NCI-H1694 (cell line): ENCODE measurements around the gene PKD1.
"Not testable (repeated sequence)": the region's sequence is repeated elsewhere in the genome, so short reads cannot be mapped to it uniquely, and the experiment has no call there.

ENCODE experiments used
- DNase-seq: peaks from one replicate; lab custom pipeline; 2025; lab: John Stamatoyannopoulos, UW

The PKD1 gene

DNA sequence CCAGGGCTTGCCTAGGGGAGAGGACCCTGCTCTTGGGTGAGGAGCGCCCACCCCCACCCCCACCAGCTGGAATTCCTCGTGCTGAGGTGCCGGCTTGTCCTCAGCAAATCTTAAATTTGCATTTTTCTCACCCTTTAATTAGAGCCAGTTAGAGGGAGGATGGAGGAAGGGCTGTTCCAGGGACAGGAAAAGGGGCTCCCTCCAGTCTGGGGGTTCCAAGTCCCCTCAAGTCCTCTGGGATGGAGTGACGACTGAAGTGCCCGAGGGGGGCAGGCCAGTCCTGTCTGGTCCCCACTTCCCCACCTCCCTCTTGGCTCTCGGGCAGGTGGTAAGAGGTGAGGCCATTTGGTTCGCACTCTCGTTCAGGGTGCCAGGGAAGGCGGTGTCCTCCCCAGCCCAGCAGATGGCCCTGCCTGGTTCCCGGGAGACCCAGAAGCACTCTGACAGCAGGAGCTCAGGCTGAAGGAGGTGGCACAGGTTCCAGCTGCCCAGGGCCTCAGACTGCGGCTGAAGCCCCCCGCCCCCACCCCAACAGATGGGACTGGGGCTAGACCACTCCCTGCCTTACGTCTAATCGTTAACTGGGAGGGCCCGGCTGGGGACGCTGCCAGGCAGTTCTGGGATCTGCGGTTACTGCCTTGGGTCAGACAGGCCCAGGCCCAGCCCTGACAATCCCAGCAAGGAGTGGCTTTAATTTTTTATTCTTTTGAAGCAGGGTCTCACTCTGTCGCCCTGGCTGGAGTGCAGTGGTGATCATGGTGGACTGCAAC, 14.9 kb upstream of the PKD1 start:
- peak; percentile 89 for DNase-seq

DNA sequence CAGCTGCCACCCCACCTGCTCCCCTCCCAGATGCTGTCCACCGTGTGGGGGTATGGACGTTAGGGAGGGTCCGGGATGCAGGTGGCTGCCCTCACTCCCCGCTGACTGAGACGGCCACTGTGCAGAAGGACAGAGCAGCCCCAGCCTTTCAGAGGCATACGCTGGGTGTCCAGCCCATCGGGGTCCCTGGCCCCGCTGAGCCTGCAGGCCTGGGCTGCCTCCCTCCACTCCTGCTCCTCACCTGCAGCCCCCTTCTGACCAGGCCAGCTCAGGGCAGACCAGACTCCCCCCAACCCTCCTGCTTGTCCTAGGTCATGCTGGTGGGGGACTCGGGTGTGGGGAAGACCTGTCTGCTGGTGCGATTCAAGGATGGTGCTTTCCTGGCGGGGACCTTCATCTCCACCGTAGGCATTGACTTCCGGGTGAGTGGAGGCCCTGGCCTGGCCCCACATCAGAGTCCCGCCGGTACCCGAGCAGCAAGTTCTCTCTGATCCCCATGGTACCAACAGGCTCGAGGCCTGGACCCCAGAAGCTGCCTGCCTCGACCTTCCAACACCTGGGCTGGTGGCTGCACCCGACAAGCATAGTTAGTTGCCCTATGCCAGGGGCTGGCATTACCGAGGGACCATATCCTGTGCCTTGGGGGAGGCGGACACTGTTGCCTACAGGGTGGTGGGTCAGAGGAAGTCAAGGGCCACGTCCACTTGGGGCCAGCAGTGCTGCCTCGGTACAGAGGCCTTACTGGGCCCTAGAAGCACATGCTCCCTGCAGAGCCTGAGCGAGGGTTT, 14.1 kb upstream of the PKD1 start:
- DNase-seq, result no peak

DNA sequence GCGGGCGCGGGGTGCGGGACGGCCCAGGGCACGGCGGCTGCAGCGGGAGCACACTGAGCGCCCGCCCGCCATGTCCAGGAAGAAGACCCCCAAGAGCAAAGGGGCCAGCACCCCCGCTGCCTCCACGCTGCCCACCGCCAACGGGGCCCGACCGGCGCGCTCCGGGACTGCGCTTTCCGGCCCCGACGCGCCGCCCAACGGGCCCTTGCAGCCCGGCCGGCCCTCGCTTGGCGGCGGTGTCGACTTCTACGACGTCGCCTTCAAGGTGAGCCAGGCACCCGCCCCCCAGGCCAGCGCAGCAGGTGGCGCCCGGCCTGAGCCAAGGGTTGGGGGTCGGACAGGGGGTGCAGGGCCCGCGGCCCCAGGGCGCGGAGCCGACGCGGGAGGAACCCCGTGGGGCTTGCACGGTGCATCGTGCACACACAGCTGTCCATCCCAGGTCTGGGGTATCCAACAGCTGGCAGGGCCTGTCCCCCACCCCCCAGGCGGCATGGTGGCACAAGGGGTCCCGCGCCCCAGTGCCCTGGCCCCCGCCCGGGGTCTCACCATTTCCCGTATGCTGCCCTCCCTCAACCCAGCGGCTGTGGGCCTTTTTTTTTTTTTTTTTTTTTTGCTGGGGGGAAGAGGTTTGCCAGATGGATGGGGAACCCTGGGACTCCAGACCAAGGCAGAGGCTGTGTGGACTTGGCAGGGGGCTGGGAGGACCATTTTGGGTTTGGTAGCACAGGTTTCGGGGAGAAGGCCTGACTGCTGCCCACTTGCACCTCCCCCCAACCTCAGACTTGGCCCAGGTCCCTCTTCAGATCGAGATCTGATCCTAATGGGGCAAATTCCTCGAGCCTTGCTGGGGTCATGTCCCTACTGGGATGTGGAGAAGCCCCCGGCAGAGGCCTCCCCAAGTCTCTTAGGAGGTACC, 13.3 kb upstream of the PKD1 start:
- DNase-seq, result no peak

DNA sequence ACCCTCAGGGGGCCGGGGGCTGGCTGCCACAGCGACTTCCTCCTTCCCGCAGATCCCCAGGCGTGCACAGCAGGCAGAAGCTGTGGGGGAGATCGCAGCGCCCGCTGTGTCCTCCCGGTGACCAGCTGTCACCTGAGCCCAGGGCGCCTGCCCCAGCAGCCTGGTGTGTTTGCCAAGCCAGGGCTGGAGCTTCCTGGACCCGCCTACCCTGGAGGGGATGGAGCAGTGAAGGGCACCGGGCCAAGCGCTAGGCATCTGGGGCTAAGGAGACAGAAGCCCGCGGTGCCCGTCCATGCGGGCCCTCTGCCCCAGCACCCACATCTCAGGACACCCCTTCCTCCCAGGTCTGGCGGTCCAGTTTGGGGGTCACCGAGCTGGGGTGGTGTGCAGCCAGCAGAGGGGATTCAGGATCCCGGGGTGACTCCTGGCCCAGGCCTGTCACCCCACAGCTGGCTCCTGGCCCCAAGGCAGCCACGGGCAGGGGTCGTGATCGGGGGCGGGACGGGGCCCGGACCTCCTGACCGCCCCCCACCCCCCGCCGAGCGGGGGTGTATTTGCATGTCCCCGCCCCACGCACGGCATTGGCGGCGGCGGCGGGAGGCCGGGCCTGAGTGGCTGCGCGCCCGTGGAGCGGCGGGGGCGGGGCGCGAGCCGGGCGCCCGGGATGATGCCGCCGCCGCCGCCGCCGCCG, 12.4 kb upstream of the PKD1 start, which contains the start of gene RAB26:
RAB26 (plus strand) TSS at position 645 of the 691 bp plus-strand sequence. CDS start 159 bp downstream, outside the sequence.
- DNase-seq, result peak; percentile 75

DNA sequence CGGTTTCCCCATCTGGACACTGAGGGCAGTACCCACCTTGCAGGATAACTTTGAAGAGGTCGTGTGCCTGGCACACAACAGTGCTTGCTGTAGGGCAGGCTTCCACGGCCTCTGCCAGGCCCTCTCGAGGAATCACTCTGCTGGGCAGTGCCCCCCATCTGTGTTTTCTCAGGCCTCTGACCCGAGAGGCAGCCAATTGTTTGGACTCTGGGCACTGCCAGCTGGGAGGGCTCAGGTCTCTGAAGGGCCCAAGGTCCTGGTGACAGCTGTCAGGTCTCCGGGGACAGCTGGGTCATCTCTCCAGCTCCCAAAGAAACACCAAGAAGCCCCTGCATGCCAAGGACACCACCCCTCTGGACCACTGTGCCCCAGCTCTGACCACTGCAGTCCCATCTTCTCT, 11.7 kb upstream of the PKD1 start:
- no peak for DNase-seq

DNA sequence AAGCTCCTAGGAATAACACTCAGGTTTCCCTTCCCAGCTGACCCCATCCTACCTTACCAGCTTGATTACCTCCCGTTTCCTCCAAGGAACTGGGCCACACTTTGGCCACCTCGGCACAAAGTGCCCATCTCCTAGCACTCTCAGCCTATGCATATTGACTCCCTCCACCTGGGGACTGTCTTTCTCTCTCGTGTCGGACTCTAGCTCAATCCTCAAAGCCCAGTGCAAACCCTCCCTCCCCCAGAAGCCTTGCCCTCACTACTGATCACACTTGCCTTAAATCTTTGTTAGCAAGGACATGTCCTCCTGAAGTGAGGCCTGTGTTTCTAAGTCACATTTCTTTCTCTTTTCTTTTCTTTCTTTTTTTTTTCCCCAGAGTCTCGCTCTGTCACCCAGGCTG, 10.1 kb upstream of the PKD1 start:
- no peak for DNase-seq

DNA sequence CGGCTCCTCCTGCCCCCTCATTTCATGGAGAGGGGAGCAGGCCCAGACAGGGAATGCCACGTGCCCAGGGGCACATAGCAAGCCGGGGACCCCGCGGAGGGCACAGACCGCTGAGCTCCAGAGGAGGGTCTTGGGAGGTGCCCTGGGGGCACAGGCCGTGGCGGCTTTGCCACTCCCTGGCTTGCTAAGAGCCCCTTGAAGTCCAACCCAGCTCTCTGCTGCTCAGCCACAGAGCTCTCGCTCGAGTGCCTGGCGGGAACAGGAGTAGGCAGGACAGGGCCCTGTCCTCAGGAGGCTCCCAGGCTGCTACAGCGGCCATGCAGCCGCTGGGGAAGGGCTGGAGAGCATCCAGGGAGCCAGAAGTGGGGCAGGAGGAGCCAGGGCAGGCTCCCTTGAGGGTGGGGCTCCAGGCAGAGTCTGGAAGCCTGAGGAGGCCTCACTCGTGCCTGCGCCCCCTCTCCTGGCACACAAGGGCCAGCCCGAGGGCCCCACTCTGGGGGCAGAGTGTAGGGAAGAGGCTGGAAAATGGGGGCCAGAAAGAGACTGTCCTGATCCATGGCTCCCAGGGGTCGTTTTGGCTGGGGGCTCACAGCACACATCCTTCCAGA, 8.3 kb upstream of the PKD1 start:
- no peak for DNase-seq

DNA sequence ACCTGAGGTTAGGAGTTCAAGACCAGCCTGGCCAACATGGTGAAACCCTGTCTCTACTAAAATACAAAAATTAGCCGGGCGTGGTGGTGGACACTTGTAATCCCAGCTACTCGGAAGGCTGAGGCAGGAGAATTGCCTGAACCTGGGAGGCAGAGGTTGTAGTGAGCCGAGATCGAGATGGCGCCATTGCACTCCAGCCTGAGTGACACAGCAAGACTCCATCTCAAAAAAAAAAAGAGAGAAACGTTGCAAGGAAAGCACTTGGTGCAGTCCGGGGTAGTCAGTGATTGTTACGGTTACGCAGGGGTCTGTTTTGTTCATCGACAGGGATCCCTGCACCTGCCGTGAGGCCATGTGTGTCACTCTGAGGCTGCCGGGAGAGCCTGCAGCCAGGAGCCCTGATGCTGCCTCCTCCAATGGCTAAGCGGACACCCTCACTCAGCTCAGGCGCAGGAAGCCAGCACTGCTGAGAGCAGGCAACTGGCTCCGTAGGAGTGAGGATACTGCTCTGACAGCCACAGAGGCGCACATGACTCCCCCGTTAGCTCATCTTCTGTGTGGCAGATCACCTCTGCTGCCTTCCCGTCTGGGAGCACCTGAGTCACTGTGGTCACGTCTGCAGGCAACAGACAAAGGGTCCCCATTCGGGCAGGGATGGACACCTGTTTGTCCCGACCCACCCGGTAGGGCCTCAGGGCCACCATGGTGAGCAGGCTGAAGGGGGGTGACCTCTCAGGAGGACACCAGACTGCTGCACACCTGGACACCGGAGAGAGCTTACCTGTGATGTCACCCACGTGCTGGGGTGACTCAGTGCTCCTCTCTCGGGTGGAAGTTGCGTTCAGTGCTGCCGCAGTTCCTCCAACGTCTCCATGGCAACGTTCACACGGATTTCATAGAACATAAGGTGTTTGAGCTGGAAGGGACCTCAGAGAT, 7.5 kb upstream of the PKD1 start:
- DNase-seq, result no peak

DNA sequence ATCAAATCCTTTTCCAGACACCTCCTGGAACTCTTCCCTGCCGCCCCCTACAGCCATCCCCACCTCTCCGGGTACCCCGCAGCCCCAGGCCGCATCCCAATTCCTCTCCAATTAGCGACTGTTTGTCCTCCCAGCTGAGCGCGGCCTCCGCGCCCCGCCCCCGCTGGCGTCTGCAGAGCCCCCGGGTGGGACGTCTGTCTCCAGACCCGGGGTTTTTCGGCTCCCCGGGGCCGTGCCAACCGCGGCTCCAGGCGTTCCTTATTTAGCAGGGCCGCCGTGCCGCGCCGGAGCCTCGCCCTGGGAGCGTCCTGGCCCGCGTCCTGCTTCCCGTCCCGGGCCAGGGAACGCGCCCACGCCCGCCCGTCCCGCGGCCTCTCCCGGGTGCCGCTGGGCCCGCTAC, 627 bp downstream of the PKD1 start:
- DNase-seq, result not testable (repeated sequence)

DNA sequence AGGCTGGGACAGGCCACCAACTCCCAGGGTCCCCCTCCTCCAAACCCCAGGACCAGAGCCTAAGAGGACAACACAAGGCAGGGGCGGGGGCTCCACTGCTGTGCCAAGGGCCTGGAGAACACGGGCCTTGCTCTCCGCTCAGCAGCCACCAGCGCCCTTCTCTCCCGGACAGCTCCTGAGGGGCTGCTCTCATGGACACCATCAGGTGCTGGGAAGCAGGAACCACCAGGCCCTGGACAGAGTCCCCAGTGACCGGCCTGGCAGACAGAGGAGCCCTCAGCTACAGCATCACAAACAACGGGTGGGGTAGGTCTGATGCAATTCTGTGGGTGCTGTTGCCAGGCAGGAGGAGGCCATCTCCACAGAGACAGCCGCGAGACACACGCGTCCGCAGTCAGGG, 1.9 kb downstream of the PKD1 start:
- DNase-seq, result not testable (repeated sequence)

DNA sequence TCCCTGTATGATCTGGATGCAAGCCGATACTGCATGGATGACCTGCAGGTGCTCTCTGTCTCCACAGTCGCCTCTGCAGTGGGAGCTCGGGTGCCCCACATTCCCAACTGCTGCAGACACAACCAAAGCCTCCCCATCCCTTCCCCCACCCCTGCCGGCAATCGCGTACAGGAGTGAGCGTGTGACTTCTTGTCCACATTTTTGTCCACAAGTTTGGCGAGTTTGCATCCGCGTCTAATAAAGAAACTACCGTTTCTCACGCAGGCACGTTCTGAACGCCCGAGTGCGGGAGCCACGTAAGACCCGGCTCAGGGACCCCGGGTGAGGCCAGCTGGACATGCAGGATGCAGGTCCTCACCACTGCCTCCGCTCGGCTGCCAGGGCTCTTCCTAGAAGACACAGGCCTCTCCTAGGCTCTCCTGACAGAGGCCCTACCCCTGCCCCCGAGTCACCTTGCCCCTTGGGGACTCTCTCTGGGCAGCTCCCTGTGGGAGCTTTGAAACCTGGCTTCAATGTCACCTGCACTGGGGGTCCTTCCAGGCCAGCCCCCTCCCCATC, 5.7 kb downstream of the PKD1 start:
- DNase-seq, result not testable (repeated sequence)

DNA sequence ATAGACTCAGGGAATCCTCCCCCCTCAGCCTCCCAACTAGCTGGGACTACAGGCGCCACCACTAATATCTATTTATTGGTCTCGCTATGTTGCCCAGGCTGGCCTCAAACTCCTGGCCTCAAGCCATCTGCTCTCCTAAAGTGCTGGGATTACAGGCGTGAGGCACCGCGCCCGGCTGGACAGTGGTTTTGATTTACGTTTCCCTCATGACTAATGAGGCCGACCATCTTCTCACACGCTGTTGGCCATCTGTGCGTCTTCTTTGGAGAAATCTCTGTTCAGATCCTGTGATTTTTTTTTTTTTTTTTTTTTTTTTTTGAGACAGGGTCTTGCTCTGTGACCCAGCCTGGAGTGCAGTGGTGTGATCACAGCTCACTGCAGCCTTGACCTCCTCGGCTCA, 6.4 kb downstream of the PKD1 start:
- not testable (repeated sequence) for DNase-seq

DNA sequence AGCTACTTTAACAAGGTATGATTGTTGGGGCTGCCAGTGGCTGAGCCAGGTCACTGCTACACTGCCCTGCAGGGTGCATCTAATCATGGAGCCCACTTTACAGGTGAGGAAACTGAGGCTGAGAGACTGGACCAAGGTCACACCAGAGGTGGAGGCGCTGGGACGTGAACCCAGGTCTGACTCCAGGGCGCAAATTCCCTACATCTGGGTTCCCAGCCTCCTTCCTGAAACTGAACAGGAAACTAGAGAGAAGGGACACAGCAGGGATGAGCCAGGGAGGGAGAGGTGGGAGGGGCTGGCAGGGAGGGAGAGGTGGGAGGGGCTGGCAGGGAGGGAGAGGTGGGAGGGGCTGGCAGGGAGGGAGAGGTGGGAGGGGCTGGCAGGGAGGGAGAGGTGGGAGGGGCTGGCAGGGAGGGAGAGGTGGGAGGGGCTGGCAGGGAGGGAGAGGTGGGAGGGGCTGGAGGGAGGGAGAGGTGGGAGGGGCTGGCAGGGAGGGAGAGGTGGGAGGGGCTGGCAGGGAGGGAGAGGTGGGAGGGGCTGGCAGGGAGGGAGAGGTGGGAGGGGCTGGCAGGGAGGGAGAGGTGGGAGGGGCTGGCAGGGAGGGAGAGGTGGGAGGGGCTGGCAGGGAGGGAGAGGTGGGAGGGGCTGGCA, 7.9 kb downstream of the PKD1 start:
- peak; percentile 20 for DNase-seq

DNA sequence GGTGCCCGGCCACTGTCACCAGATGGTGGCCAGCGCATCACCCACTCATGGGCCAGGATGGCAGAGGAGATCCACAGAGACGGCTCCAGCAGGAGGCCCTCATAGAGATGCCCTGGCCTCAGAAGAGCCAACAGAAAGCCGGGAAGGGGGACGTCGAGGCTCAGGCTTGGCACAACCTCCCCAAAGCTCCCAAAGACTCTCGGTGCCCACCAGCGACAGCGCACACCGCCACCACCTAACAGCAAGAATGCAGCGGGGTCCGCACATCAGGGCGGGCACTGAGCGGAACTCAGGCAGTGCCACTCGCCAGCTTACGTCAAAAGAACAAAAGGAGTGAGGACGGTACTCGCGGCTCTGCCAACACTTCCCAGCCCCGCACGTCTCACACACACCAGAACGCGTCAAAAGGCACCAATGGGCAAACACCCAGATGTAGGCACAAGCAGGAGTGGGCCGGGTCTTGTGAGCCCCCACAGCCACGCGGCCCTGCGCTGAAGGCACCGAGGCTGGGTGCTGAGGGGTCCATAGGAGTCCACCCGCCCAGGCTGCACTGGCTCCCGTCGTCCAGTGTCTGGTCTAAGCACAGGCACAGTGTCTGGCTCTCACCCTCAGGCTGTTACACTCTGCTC, 8.7 kb downstream of the PKD1 start:
- DNase-seq, result not testable (repeated sequence)

DNA sequence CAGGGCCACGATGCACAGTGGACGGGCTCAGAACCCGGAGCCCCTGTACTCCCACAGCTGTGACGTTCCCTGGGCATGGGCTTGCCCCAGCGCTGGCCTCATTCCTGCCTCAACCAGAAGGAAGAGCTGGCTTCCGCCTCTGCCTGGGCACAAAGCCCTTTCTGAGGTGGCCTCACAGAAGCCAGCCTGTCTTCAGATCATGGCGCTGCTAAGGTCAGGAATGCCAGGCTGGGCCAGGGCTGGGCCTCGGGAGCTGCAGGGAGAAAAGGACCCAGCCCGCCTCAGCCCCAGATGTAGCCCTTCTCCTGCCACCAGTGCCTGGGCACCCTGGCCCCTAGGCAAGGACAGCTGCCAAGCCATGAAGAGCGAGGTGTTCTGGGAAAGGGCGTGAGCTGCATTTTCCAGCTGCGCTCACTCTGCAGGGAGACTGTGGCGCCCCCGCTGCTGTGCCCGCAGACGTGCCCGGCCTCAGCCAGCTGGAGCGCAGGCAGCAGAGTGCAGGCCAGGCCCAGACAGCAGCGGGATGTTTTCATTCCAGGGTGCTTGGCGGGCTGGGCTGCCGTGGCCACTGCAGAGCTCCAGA, 9.4 kb downstream of the PKD1 start:
- DNase-seq, result peak; percentile 24

DNA sequence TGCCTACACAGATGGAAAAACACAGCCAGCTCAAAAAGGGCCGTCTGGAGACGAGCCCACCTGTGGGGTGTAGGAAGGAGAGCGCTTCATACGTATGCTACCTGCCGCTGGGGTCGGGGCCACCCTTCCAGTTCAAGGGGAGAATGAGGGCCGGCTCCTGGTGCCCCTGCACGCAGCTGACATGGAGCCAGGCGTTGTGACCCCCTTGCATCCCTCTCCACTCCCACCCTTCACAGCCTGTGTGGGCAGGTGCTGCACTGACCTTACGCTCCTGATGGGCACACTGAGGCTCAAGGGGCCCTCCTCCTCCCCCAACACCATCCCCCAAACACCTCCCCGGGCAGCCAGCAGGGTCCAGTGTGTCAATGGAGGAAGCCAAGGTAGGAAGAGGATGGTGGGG, 10.1 kb downstream of the PKD1 start:
- DNase-seq, result not testable (repeated sequence)

DNA sequence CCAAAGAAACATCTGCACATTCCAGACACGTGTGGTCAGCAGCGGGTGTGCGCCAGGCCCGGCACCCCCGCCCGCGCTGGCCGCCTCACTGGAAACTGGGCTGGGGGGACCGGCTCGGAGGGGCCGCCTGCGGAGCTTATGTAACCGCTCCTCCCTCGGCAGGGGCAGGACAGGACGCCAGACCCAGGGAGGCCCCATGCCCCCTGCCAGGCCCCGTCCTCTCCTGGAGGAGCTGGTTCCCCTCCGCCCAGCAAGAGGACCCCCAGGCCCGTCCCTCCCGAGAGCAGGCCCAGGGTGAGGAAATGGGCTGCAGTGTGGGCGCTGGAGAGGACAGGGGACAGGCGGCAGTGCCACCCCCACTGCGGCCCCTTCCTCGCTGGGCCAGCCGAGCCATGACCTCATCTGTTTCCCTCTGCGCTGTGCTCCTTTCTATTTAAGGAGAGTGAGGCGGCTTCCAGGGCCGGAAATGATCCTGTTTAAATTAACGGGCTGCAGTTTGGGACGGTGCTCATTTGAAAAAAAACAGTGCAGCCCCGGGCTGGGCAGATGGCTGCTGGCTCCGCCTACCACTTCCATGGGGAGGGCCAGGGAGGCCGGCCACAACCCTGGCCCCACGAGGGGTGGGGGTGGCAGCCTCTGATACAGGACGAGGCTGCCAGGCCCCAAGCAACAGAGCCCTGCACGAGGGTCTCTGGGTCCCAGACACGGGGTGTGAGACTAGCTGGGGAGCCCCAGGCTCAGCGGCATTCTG, 10.8 kb downstream of the PKD1 start:
- peak; percentile 28 for DNase-seq

DNA sequence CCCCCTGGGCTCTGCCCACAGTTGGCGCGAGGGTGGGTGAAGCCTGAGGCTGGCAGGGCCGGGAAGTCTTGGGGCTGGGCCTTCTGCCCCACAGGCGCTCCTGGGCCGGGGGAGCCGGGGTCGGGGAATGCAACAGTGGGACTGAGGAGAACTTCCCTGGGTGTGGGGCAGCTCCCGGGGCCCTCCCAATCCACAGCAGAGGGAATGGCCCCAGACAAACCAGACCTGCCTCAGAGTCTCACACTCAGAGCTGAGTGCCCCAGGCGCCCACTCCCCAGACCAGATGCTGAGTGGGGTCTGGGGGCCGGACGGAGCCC, 11.4 kb downstream of the PKD1 start:
- DNase-seq, result not testable (repeated sequence)
